K562 (cell line): ENCODE results near the gene SVEP1. TPM values are rescaled to one million over a fixed set of nuclear protein-coding genes. Genes with fewer than 3 reads are reported as not detected.

ENCODE experiments used
- ATAC-seq: fragments of 200-7000 bp; cut with Tn5 transposase; 3 replicates; pipeline ENCODE4 v1.9.1; 2020; ENCODE audit warnings: moderate library complexity
- BruUV-seq: library from RNA; stranded (reverse); fragments of 400-500 nt; replicated peaks from 2 replicates; lab custom pipeline; 2021; lab: Mats Ljungman, UMichigan
- CTCF ChIA-PET: fragments of 300-600 bp; formaldehyde crosslinking; extraction: SDS; loops from one replicate; lab custom pipeline; 2021; ENCODE audit warnings: low intra/inter-chr PET ratio; lab: Yijun Ruan, JAX
- POLR2A ChIA-PET: fragments of 300-600, 350-650 bp; sonication (Branson Sonifier 250); formaldehyde crosslinking; extraction: SDS; loops from one replicate; lab custom pipeline; 2021; ENCODE audit warnings: antibody characterized with exemption, inconsistent platforms; lab: Yijun Ruan, JAX
- DNase-seq, 4 experiments: peaks; one replicate each; pipeline versions ENCODE4 v3.0.0 to v3.0.0-alpha.2; 2011 to 2018; ENCODE audit warnings: low spot score in 3 of 4, mixed read lengths in 3 of 4; ENCODE audit errors: extremely low read depth in 1 of 4
- FAIRE-seq: peaks from 2 replicates; lab custom pipeline; 2011; peaks lifted over from hg19 to GRCh38; lab: Jason Lieb, UNC
- H2AFZ ChIP-seq: 2 replicates; pipeline ENCODE4 v1.6.0; 2011; ENCODE audit warnings: low read depth, low read length, control low read depth, inconsistent platforms
- H3K27ac ChIP-seq: fragments of 200-600 bp; 3 replicates; pipeline ENCODE4 v1.8.0; 2011; ENCODE audit warnings: low read depth, mild to moderate bottlenecking, control low read depth, inconsistent platforms, low read length, moderate library complexity, mixed read lengths; ENCODE audit errors: extremely low read depth
- H3K27me3 ChIP-seq, 2 experiments: fragments of 300-600 bp in 1 of 2; 2 replicates in 1 of 2; 3 replicates in 1 of 2; pipeline versions ENCODE4 v1.6.0 to v1.8.0; 2011; ENCODE audit warnings: inconsistent platforms in 2 of 2, low read length in 2 of 2, mild to moderate bottlenecking in 1 of 2, mixed read lengths in 1 of 2, moderate library complexity in 1 of 2; ENCODE audit not compliant: control insufficient read depth in 2 of 2, insufficient read depth in 2 of 2
- H3K36me3 ChIP-seq: fragments of 300-600 bp; 3 replicates; pipeline ENCODE4 v1.8.0; 2011; ENCODE audit warnings: mild to moderate bottlenecking, low read length, inconsistent platforms; ENCODE audit not compliant: control insufficient read depth, insufficient read depth
- H3K4me1 ChIP-seq, 2 experiments: fragments of 200-600 bp in 1 of 2; replicated peaks in 1 of 2; 2 replicates in 1 of 2; 3 replicates in 1 of 2; pipeline versions ENCODE4 v1.5.1 to v1.8.0; 2011; ENCODE audit warnings: inconsistent platforms in 2 of 2, low read length in 2 of 2, mild to moderate bottlenecking in 1 of 2, mixed read lengths in 1 of 2, moderate library complexity in 1 of 2; ENCODE audit not compliant: control insufficient read depth in 2 of 2, insufficient read depth in 2 of 2
- H3K4me2 ChIP-seq: 2 replicates; pipeline ENCODE4 v1.6.1; 2011; ENCODE audit warnings: low read length, control low read depth, inconsistent platforms, mixed read lengths; ENCODE audit not compliant: insufficient read depth
- H3K4me3 ChIP-seq: fragments of 200-600 bp; sonication (generic), shearing (Covaris generic); 2 replicates; pipeline ENCODE4 v1.5.1; 2016; ENCODE audit warnings: control low read depth, inconsistent platforms
- H3K79me2 ChIP-seq: fragments of 200-600 bp; 3 replicates; pipeline ENCODE4 v1.8.0; 2011; ENCODE audit warnings: low read length, inconsistent platforms; ENCODE audit not compliant: control insufficient read depth, insufficient read depth
- H3K9ac ChIP-seq, 2 experiments: 2 replicates each; pipeline versions ENCODE4 v1.6.0 to v1.6.1; 2011; ENCODE audit warnings: low read depth in 2 of 2, low read length in 2 of 2, control low read depth in 1 of 2, inconsistent platforms in 1 of 2, mild to moderate bottlenecking in 1 of 2, mixed read lengths in 1 of 2; ENCODE audit not compliant: insufficient read depth in 1 of 2
- H3K9me1 ChIP-seq: one replicate; pipeline ENCODE4 v1.6.0; 2011; ENCODE audit warnings: inconsistent platforms, mild to moderate bottlenecking, low read length, moderate library complexity; ENCODE audit not compliant: control insufficient read depth, insufficient read depth
- H3K9me3 ChIP-seq: replicated peaks from 2 replicates; pipeline ENCODE4 v1.5.1; 2011; ENCODE audit warnings: low read depth, low read length, inconsistent platforms; ENCODE audit not compliant: control insufficient read depth, insufficient read depth
- H4K20me1 ChIP-seq: replicated peaks from 2 replicates; pipeline ENCODE4 v1.6.1; 2011; ENCODE audit warnings: low read length, inconsistent platforms, mixed read lengths; ENCODE audit not compliant: control insufficient read depth, insufficient read depth
- ATF1 ChIP-seq, 2 experiments: fragments of 450-650 bp in 1 of 2; IDR thresholded peaks; 2 replicates each; pipeline ENCODE4 v1.6.1; 2016; ENCODE audit warnings: missing compliant biosample characterization in 1 of 2, missing genetic modification characterization in 1 of 2
- CTCF ChIP-seq, 3 experiments: IDR thresholded peaks in 2 of 3; conservative IDR thresholded peaks in 1 of 3; 2 replicates each; pipeline ENCODE4 v1.5.1; 2011 to 2012; ENCODE audit warnings: low read length in 3 of 3, mild to moderate bottlenecking in 3 of 3, control low read depth in 2 of 3, improper control_type of control experiment in 1 of 3, inconsistent platforms in 1 of 3, low read depth in 1 of 3, mixed read lengths in 1 of 3, moderate library complexity in 1 of 3; ENCODE audit not compliant: insufficient read depth in 2 of 3
- HDAC2 ChIP-seq: fragments of 450-650 bp; IDR thresholded peaks from 2 replicates; pipeline ENCODE4 v1.6.1; 2016; ENCODE audit warnings: mild to moderate bottlenecking
- HNRNPK ChIP-seq: fragments of 200-400 bp; formaldehyde crosslinking; IDR thresholded peaks from one replicate; pipeline ENCODE4 v1.6.1; 2018; ENCODE audit warnings: mild to moderate bottlenecking, low read depth, low read length; ENCODE audit not compliant: poor library complexity, severe bottlenecking
- RBM15 ChIP-seq: fragments of 200-400 bp; formaldehyde crosslinking; IDR thresholded peaks from 2 replicates; pipeline ENCODE4 v1.6.1; 2018; ENCODE audit warnings: mild to moderate bottlenecking, low read length, moderate library complexity; ENCODE audit not compliant: insufficient read depth
- RBM25 ChIP-seq: fragments of 200-400 bp; formaldehyde crosslinking; IDR thresholded peaks from 2 replicates; pipeline ENCODE4 v1.6.1; 2018; ENCODE audit warnings: low read length, low read depth, moderate library complexity; ENCODE audit not compliant: severe bottlenecking
- SMARCE1 ChIP-seq: fragments of 450-650 bp; IDR thresholded peaks from 2 replicates; pipeline ENCODE4 v1.7.1; 2016; ENCODE audit warnings: mild to moderate bottlenecking
- TSHZ1 ChIP-seq: fragments of 250-450 bp; sonication (Bioruptor Pico); IDR thresholded peaks from 2 replicates; pipeline ENCODE4 v1.4.0; 2020; ENCODE audit warnings: mild to moderate bottlenecking, moderate library complexity
- XRCC3 ChIP-seq: fragments of 450-650 bp; IDR thresholded peaks from 2 replicates; pipeline ENCODE4 v1.6.1; 2017; ENCODE audit warnings: mild to moderate bottlenecking, moderate library complexity
- ZHX1 ChIP-seq: fragments of 150-350 bp; conservative IDR thresholded peaks from 2 replicates; pipeline ENCODE4 v1.6.1; 2014; ENCODE audit warnings: low read length
- ZNF23 ChIP-seq: fragments of 250-450 bp; sonication (Bioruptor Pico); IDR thresholded peaks from 2 replicates; pipeline ENCODE4 v1.4.0; 2020; ENCODE audit warnings: mild to moderate bottlenecking
- ZNF449 ChIP-seq: fragments of 250-450 bp; sonication (Bioruptor Pico); IDR thresholded peaks from 2 replicates; pipeline ENCODE4 v1.8.0; 2022; ENCODE audit warnings: moderate library complexity, mild to moderate bottlenecking, inconsistent platforms
- in situ Hi-C: fragments of 300-500 bp; cut with MboI; formaldehyde crosslinking; loops from 4 replicates; pipeline ENCODE4 v1.15.0; 2018; ENCODE audit warnings: inconsistent platforms, mixed read lengths
- intact Hi-C: fragments of 100-400 bp; cut with micrococcal nuclease; formaldehyde crosslinking; loops from 2 replicates; pipeline ENCODE4 v1.14.2; 2022
- polyA plus RNA-seq, 8 experiments: library from polyadenylated mRNA; depleted of rRNA in 4 of 8; stranded (reverse) in 5 of 8; unstranded in 3 of 8; fragments of >200 nt; fragmentation: Nextera tagmentation in 2 of 8; fragmentation: Illumina TruSeq in 1 of 8; extraction: Ambion mirVana in 2 of 8; extraction: Trizol in 1 of 8; gene quantifications; 2 replicates each; pipeline versions ENCODE4 v1.2.1 to v1.2.3, GENCODE V29; 2011 to 2014; ENCODE audit warnings: inconsistent platforms in 1 of 8, missing spikeins in 1 of 8
- total RNA-seq, 7 experiments: library from RNA; depleted of rRNA in 6 of 7; stranded (reverse); fragments of >200 nt in 6 of 7; fragmentation: Illumina TruSeq in 2 of 7; extraction: Trizol in 2 of 7; gene quantifications; 2 replicates each; pipeline versions ENCODE4 v1.2.1 to v1.2.3, GENCODE V29; 2011 to 2021; ENCODE audit warnings: low replicate concordance in 1 of 7

The SVEP1 gene
- total and polyA plus RNA-seq, 9 of the 15 experiments (the other 6 are each of a cell fraction or from before 2014, with no cell fraction given), result 0.20 to 0.84 (median 0.43) TPM

- no peak for TF ChIP-seq TSHZ1 (CRISPR knock-in tag)
- no peak for TF ChIP-seq XRCC3
- TF ChIP-seq ATF1 (CRISPR knock-in tag; IDR thresholded peaks at IDR 0.05), result no peak
- no peak for TF ChIP-seq ATF1 (tag; IDR thresholded peaks at IDR 0.05)
Observed at GRCh38 chr9:110336363-110336762, 243.2 kb downstream of the SVEP1 start (continued).

- ATAC-seq, result no peak
- Histone ChIP-seq H3K4me2 (no peak overlapping the region), H3K9me1 (no peaks in the 10 kb centered on the region), H3K27me3 (peaks cover 0 to 8% of the 10 kb centered on the region in 2 experiments; a peak in 1 of 5 replicates), H3K9ac (no peak overlapping the region), H3K27ac (no peak overlapping the region), H3K4me3 (no peak overlapping the region), H3K4me1 (no peaks in the 10 kb centered on the region), H4K20me1 (no peaks in the 10 kb centered on the region), H3K9me3 (no peaks in the 10 kb centered on the region), H3K79me2 (no peaks in the 10 kb centered on the region), H3K36me3 (no peaks in the 10 kb centered on the region), H2AFZ (no peak overlapping the region)
- ChIA-PET CTCF (no interaction called here), POLR2A (no interaction called here)
- intact Hi-C loops (no loop called here), in situ Hi-C loops (no loop called here)
- no TSS peak for BruUV-seq
- DNase-seq, result no peak
- no peak for FAIRE-seq
- no peak for TF ChIP-seq HNRNPK
- no peak for TF ChIP-seq RBM25
- no peak for TF ChIP-seq ZNF449 (CRISPR knock-in tag)
- no peak for TF ChIP-seq HDAC2
- no peak for TF ChIP-seq RBM15
- TF ChIP-seq ZHX1, result no peak
- no peak for TF ChIP-seq CTCF (IDR thresholded peaks at IDR 0.05 in 2 of 3, conservative IDR thresholded peaks at IDR 0.05 in 1 of 3; ENCODE audit: insufficient read depth in 2 of 3, low read depth in 1 of 3, low read length in 3 of 3)
- no peak for TF ChIP-seq SMARCE1
- no peak for TF ChIP-seq ZNF23
Observed at GRCh38 chr9:110334871-110335270, 244.7 kb downstream of the SVEP1 start.
